ENCODE results near the gene TMEM39B. TPM values are rescaled to one million over a fixed set of nuclear protein-coding genes. Genes with fewer than 3 reads are reported as not detected.
"Not testable (repeated sequence)": the region's sequence is repeated elsewhere in the genome, so short reads cannot be mapped to it uniquely, and the experiment has no call there.

The TMEM39B gene
- total and polyA plus RNA-seq, 8 donors = 2.2 to 9.7 (median 4.7) TPM; not detected in 1

DNA sequence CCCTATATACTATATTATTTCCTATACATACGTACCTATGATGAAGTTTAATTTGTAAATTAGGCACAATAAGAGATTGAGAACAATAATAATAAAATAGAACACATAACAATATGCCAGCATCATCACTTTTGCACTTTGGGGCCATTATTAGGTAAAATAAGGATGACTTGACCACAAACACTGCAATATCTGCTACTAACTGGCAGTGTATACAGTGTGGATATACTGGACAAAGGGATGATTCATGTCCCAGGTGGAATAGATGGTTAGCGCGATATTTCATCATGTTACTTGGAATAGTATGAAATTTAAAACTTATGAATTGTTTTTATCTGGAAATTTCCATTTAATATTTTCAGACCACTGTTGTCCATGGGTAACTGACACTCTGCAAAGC lies 71.3 kb downstream of the TMEM39B start:
- Histone ChIP-seq H3K36me3 (peaks cover 0 to 18% (median 5%) of the 10 kb centered on the region in 4 donors), H3K4me3 (no peak overlapping the region), H3K4me1 (peaks cover 8 to 41% (median 31%) of the 10 kb centered on the region in 4 donors), H3K9me3 (peaks cover 0 to 9% (median 4%) of the 10 kb centered on the region in 4 donors), H3K27ac (no peak overlapping the region), H3K27me3 (no peaks in the 10 kb centered on the region)
- no peak for DNase-seq
- no peak for TF ChIP-seq EP300 (IDR thresholded peaks at IDR 0.05)
- TF ChIP-seq CTCF (IDR thresholded peaks at IDR 0.05) = no peak
- TF ChIP-seq POLR2AphosphoS5 (IDR thresholded peaks at IDR 0.05) = no peak
- no peak for TF ChIP-seq POLR2A (IDR thresholded peaks at IDR 0.05)
- 92 to 98% (median 96%) methylated on average over 3 of the region's 3 CpGs for WGBS, 5 donors
- intact Hi-C loops (cut with DNase I; ENCODE audit: low total_unique reads) = no loop called here

DNA sequence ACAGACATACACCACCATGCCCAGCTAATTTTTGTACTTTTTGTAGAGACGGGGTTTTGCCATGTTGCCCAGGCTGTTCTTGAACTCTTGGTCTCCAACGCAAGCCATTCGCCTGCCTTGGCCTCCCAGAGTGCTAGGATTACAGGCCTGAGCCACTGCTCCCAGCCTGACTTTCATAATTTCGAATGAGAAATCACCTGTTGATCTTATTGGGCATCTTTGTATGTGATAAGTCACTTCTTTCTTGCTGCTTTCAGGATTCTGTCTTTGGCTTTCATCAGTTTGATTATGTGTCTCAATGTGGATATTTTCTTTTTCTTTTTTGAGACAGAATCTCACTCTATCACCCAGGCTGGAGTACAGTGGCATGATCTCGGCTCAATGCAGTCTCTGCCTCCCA lies 75.1 kb downstream of the TMEM39B start:
- intact Hi-C loops (cut with DNase I; ENCODE audit: low total_unique reads); H3K9me3 ChIP-seq; H3K4me3 ChIP-seq; H3K27me3 ChIP-seq; DNase-seq; H3K27ac ChIP-seq: not testable (repeated sequence)
- WGBS, 5 donors = 94 to 99% (median 99%) methylated on average over 5 of the region's 5 CpGs
- peaks cover 0 to 18% (median 5%) of the 10 kb centered on the region in 4 donors for H3K36me3 ChIP-seq
- peaks cover 2 to 35% (median 20%) of the 10 kb centered on the region in 4 donors for H3K4me1 ChIP-seq

- intact Hi-C loops (cut with DNase I; ENCODE audit: low total_unique reads) = no loop called here
- Histone ChIP-seq H3K27me3 (no peaks in the 10 kb centered on the region), H3K36me3 (peaks cover 5 to 33% (median 18%) of the 10 kb centered on the region in 4 donors), H3K9me3 (peaks cover 0 to 9% (median 4%) of the 10 kb centered on the region in 4 donors), H3K4me1 (peaks cover 0 to 26% (median 10%) of the 10 kb centered on the region in 4 donors), H3K27ac (no peak overlapping the region), H3K4me3 (no peak overlapping the region)
- DNase-seq = no peak
- WGBS, 5 donors = 90 to 94% (median 93%) methylated on average over 9 of the region's 9 CpGs
- TF ChIP-seq CTCF (IDR thresholded peaks at IDR 0.05) (no peak), EP300 (IDR thresholded peaks at IDR 0.05) (no peak), POLR2AphosphoS5 (IDR thresholded peaks at IDR 0.05) (no peak), POLR2A (IDR thresholded peaks at IDR 0.05) (no peak)
Measured at GRCh38 chr1:32150847-32151246, 78.1 kb downstream of the TMEM39B start.

DNA sequence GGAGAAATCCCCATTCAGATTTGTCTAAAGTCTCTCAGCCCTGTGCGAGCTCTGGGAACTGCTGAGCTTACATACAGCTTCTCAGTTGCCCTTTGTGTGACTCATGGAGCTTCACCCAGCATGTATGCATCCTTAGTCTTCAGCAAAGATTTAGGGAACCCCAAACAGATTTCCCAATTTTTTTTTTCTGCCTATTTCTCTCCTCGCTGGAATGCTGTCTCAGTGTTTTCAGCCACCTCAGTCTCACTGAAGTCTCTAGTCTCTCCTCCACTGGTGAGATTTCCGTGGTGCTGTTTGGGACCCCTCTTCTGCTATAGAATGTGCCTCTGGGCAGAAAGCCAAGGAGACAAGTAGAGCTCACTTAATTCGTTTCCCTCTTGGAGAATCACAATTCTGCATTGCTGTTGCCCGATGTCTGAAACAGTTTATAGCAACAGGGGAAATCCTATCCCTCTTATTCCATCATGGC lies 78.6 kb downstream of the TMEM39B start:
- Histone ChIP-seq H3K36me3 (peaks cover 10 to 38% (median 23%) of the 10 kb centered on the region in 4 donors), H3K27ac (no peak overlapping the region), H3K4me3 (no peak overlapping the region), H3K9me3 (peaks cover 0 to 9% (median 4%) of the 10 kb centered on the region in 4 donors), H3K4me1 (peaks cover 0 to 26% (median 10%) of the 10 kb centered on the region in 4 donors), H3K27me3 (no peaks in the 10 kb centered on the region)
- intact Hi-C loops (cut with DNase I; ENCODE audit: low total_unique reads) = no loop called here
- DNase-seq = peak in 1 of 2 donors; percentile 75
- TF ChIP-seq EP300 (IDR thresholded peaks at IDR 0.05) = no peak
- no peak for TF ChIP-seq POLR2A (IDR thresholded peaks at IDR 0.05)
- TF ChIP-seq CTCF (IDR thresholded peaks at IDR 0.05) = no peak
- TF ChIP-seq POLR2AphosphoS5 (IDR thresholded peaks at IDR 0.05) = no peak
- WGBS, 5 donors = 49 to 65% (median 64%) methylated on average over 5 of the region's 5 CpGs

Small RNA genes lying within 50 kb of the gene (small RNA-seq; reads per million reads assigned to genes)
- 0 reads per million in 4 donors for gene MIR5585
- 0 reads per million in 4 donors for gene RF00017

Other genes with a start within 250 kb of the TMEM39B start
- gene PTP4A2, start 134.6 kb upstream of the TMEM39B start, total RNA-seq = 100 to 1,000 TPM in 3 of 5 donors, 10 to 100 TPM in 2; 81.7 to 330 (median 218) TPM
- 100 to 1,000 TPM in 2 of 3 donors, 10 to 100 TPM in 1; 78.6 to 182 (median 153) TPM for gene PTP4A2, start 134.6 kb upstream of the TMEM39B start, polyA plus RNA-seq
- 10 to 100 TPM; 21.4 to 99.9 (median 76.9) TPM for gene KHDRBS1, start 59.1 kb upstream of the TMEM39B start, total RNA-seq
- gene KHDRBS1, start 59.1 kb upstream of the TMEM39B start, polyA plus RNA-seq = 10 to 100 TPM; 50.3 to 64.5 (median 53.6) TPM
- gene KPNA6, start 35.1 kb downstream of the TMEM39B start, total RNA-seq = 10 to 100 TPM; 14.6 to 38.0 (median 32.6) TPM
- gene KPNA6, start 35.1 kb downstream of the TMEM39B start, polyA plus RNA-seq = 10 to 100 TPM in 1 of 3 donors, 1 to 10 TPM in 2; 7.6 to 11.3 (median 8.5) TPM
- 10 to 100 TPM; 20.6 to 48.1 (median 28.0) TPM for gene TXLNA, start 106.7 kb downstream of the TMEM39B start, total RNA-seq
- 10 to 100 TPM in 2 of 3 donors, 1 to 10 TPM in 1; 9.8 to 18.4 (median 12.1) TPM for gene TXLNA, start 106.7 kb downstream of the TMEM39B start, polyA plus RNA-seq
- gene CCDC28B, start 127.7 kb downstream of the TMEM39B start, total RNA-seq = 10 to 100 TPM in 1 of 5 donors, 1 to 10 TPM in 1, under 1 TPM in 1, not detected in 2; 0.45 to 27.8 (median 5.3) TPM
- gene CCDC28B, start 127.7 kb downstream of the TMEM39B start, polyA plus RNA-seq = 10 to 100 TPM in 2 of 3 donors, 1 to 10 TPM in 1; 8.7 to 11.8 (median 10.7) TPM
- 1 to 10 TPM in 4 of 5 donors, not detected in 1; 2.3 to 5.5 (median 2.9) TPM for gene IQCC, start 132.7 kb downstream of the TMEM39B start, total RNA-seq
- gene IQCC, start 132.7 kb downstream of the TMEM39B start, polyA plus RNA-seq = 1 to 10 TPM; 1.3 to 2.1 (median 1.7) TPM
- gene DCDC2B, start 136.2 kb downstream of the TMEM39B start, total RNA-seq = not detected
- gene DCDC2B, start 136.2 kb downstream of the TMEM39B start, polyA plus RNA-seq = not detected
- gene TMEM234, start 149.4 kb downstream of the TMEM39B start, total RNA-seq = 100 to 1,000 TPM in 1 of 5 donors, 10 to 100 TPM in 4; 19.1 to 169 (median 27.1) TPM
- 10 to 100 TPM; 11.6 to 14.3 (median 13.4) TPM for gene TMEM234, start 149.4 kb downstream of the TMEM39B start, polyA plus RNA-seq
- gene EIF3I, start 149.5 kb downstream of the TMEM39B start, total RNA-seq = 100 to 1,000 TPM in 2 of 5 donors, 10 to 100 TPM in 3; 21.1 to 444 (median 90.1) TPM
- 100 to 1,000 TPM; 180 to 245 (median 198) TPM for gene EIF3I, start 149.5 kb downstream of the TMEM39B start, polyA plus RNA-seq
- gene FAM167B, start 174.3 kb downstream of the TMEM39B start, total RNA-seq = 10 to 100 TPM in 1 of 5 donors, 1 to 10 TPM in 1, not detected in 3; 1.6 to 36.8 TPM
- gene FAM167B, start 174.3 kb downstream of the TMEM39B start, polyA plus RNA-seq = 1 to 10 TPM; 3.6 to 7.1 (median 4.7) TPM
- gene LCK, start 178.3 kb downstream of the TMEM39B start, total RNA-seq = 1 to 10 TPM in 4 of 5 donors, under 1 TPM in 1; 0.58 to 6.4 (median 2.0) TPM
- gene LCK, start 178.3 kb downstream of the TMEM39B start, polyA plus RNA-seq = 1 to 10 TPM; 1.5 to 4.1 (median 2.3) TPM
- 100 to 1,000 TPM in 1 of 5 donors, 10 to 100 TPM in 4; 62.0 to 143 (median 77.0) TPM for gene HDAC1, start 219.1 kb downstream of the TMEM39B start, total RNA-seq
- 100 to 1,000 TPM in 1 of 3 donors, 10 to 100 TPM in 2; 50.7 to 113 (median 57.1) TPM for gene HDAC1, start 219.1 kb downstream of the TMEM39B start, polyA plus RNA-seq